ENCODE measurements around the gene CCR9.

Gene CCR9

GRCh38 chr3:45873036-45873435 is 13.3 kb upstream of the CCR9 start:
- no peak for DNase-seq

DNA sequence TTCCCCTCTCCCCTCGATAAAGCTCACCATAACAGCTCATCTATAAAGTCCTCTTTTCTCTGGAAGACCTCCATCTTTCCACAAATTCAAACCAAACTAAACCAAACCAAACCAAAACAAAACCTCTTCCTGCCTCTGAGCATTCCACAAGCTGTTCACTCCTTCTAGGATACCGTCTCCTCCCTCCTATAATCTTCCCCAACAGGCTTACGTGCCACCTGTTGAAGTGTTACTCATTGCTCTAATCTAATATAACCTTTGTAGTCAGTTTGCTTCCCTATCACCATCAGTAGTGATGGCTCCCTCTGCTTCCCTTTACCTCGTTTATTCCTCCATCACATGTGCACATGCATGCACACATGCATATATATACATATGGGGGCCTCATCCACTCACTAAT is 12.7 kb upstream of the CCR9 start:
- no peak for DNase-seq

DNA sequence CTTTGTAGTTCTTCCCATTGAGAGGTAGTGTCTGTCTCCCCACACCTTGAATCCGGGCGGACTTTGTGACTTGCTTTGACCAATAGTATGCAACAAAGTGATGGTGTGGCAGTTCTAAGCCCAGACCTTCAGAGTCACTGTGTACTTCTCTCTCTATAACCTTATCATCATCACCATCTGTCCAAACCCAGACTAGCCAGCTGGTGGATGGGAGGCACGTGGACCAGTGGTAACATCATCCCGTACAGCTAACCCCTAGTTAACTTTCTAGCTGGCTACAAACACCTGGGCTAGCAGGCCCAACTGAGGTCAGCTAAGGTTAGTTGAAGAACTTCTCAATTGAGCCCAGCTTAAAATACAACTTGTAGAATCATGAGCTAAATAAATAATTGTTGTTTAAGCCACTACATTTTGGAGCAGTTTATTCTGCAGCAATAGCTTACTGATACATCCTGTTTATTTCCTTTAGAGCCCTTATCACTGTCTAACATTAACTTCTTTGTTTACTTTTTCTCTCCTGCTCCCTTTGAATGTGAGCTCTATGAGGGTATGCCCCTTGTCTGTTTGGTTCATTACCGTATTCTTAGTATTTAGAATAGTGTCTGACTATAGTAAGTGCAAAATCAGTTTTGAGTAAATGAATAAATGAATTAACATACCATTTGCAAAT is 11.5 kb upstream of the CCR9 start:
- no peak for DNase-seq

DNA sequence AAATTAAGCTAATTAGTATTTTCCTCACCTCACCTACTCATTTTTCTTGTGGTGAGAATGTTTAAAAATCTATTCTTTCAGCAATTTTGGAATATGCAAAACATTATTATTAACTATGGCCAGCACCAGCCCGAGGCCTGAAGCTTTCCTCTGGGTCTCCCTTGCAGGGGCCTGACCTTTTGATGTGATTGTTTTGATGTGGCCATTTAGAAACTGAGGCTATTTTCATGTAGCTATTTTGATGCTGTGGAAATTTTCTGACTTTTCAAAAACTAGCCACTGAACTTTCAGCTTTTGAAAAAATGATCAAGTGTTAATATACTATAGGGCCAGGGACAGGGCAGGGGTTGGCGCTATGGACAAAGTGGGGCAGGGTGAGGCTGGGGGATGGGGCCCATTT is 8.2 kb upstream of the CCR9 start:
- no peak for DNase-seq

DNA sequence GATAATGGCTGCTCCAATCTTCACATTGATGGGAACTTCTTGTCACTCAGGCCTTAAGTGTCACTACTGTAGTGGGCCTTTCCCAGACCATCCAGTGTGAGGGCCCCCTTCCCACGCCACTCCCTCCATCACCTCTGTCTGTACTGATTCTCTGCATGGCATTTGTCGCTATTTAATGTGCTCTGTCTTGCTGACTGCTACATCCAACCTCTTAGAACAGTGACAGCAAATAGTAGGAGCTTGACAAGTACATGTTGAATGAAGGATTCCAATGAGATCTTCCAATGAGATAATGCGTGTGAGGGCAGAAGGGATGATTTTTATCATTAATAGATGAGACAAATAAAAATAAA is 5.6 kb upstream of the CCR9 start:
- DNase-seq = no peak

DNA sequence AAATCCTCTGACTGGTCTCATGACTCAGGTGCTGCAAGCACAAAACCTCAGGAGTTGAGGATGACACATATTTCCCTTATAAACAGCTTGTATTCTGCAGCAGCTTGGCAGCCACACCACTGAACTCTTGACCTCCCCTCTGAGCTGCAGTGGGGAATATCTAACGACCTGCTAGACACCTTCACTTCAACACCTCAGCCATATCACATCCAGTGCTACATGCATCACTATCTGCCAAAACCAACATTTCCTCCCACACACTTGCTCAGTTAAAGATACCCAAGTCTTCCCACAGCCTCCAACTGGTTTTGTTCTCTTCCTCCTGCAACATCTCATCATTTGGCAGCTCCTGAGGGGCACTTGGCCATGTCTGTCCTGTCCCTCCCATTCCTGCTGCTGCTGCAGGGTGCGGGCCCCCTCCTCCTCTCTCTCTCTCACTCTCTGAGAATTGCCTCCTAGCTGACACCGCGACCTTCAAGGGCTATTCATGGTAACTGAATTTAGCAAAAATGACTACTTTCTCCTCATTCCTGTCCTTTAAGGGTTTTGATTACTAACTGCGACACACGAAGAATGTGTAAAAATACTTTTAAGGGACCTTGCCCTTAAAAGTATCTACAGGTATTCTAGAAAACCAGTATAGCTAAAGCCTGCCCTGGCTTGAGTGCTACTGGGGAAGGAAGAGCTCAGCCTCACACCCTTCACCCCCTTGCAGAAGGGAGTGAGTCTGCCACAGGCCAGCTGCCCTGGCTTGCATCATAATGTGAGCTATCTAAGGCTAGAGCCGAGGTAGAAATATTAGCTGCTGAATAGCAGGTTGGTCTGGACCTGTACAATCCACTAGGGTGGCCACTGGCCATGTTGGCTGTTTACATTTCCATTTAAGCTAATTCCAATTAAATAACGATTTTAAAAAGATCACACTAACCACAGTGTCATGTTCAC is 5.0 kb upstream of the CCR9 start:
- DNase-seq = no peak

DNA sequence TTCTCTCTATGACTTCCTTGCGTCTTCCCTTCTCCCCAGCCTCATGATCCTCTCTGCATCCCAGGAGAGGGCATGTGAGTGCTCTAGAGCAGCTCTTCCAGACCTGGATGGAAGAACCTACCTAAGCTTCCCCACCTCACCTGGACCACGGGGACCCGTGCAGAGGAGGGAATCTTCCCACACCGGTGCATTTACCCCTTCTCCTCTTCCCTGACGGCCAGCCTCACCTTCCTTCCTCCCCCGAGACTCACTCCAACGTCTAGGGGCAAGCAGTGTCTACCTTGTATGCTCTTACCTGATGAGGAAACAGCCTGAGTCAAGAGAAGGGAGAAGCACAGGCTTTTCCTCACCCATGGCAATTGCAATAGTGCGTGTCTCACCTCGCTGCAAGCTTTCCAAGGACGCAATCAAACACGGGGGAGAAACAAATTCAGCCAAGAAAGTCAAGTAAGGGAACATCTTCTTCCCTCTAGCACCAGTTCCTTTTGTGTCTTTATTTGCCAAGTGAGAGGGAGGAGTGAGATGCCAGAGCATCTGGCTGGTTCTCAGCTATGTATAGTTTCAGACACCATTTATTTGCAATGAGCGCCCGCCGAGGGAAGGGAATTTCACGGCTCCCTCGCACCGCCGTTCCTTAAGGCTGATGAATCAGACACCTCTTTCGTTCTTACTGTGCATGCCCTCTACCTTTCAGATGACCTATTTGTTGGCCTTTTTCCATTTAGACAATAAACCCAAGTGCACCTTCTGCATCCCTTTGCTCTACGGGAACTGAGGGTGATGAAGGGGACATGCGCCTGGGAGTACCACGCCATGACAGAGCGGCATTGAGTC is 1.8 kb upstream of the CCR9 start:
- DNase-seq = no peak

DNA sequence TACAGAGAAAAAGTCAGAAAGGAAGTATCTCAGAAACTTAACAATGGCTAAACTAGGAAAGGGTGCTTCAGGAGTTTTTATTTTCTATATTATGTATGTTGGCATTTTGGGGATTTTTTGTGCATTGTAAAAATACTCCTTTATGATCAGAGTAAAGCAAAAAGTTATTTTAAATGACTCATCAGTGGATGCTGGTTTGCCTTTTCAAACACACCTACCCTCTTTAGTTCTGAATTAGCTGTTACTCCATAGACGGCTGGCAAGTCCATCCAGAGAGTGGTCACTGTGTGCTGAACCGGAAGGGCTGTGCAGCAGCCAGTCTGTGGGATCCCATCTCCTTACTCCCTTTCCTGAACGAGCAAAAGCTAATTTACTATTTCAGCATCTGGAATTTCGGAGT is 942 bp downstream of the CCR9 start:
- no peak for DNase-seq

- no peak for DNase-seq
Measured at GRCh38 chr3:45887759-45888511, 1.6 kb downstream of the CCR9 start.

DNA sequence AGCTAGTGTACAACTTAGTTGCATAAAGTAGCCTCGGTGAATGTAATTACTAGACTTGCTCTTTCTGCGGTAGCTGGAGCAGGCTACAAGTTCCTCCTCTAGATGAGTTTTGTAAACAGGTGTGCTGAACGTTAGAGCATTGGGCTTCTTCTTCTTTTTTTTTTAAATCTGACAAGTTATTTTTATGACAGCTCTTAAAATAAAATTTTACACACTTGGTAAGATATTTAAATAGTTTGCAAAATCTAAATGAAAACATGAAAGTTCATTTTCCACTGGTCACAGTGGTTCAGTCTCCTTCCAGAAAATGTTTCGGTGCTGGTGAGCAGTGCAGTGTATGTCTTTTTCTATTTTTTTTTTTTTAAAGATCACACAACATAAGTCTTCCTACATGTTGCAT is 3.0 kb downstream of the CCR9 start:
- DNase-seq = no peak

- DNase-seq = peak in 1 of 2 experiments; percentile 31
Measured at GRCh38 chr3:45890405-45890804, 4.1 kb downstream of the CCR9 start.

DNA sequence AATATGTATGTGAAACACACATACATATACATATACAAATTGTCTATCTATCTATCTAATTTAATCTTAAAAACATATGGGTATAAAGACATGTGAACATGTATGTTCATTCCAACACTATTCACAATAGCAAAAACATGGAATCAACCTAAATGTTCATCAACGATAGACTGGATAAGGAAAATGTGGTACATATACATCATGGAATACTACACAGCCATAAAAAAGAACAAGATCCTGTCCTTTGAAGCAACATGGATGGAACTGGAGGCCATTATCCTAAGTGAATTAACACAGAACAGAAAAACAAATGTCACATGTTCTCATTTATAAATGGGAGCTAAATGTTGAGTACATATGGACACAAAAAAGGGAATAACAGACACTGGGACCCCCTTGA is 5.8 kb downstream of the CCR9 start:
- DNase-seq = no peak

GRCh38 chr3:45894015-45894414 is 7.7 kb downstream of the CCR9 start:
- DNase-seq = no peak

GRCh38 chr3:45895686-45896468 is 9.5 kb downstream of the CCR9 start:
- no peak for DNase-seq

- no peak for DNase-seq
Measured at GRCh38 chr3:45896956-45897355, 10.6 kb downstream of the CCR9 start.

- no peak for DNase-seq
Measured at GRCh38 chr3:45904931-45905330, 18.6 kb downstream of the CCR9 start.

GRCh38 chr3:45905755-45906154 is 19.4 kb downstream of the CCR9 start:
- no peak for DNase-seq

GRCh38 chr3:45906681-45907407 is 20.5 kb downstream of the CCR9 start:
- DNase-seq = no peak

- no peak for DNase-seq
Measured at GRCh38 chr3:45907769-45908705, 21.7 kb downstream of the CCR9 start.

- DNase-seq = no peak
Measured at GRCh38 chr3:45908761-45909160, 22.4 kb downstream of the CCR9 start.
